Activated naive CD4-positive, alpha-beta T cell treated with anti-CD3 and anti-CD28 coated beads, Interleukin-2, amount 50 U/mL, for 72 hours (primary cell): ENCODE measurements around the gene CCN5. TPM values are rescaled to one million over a fixed set of nuclear protein-coding genes. Genes with fewer than 3 reads are reported as not detected.
A peak's percentile ranks its signal among the peaks of the same experiment; 100 is the strongest.
"Not testable (repeated sequence)": the region's sequence is repeated elsewhere in the genome, so short reads cannot be mapped to it uniquely, and the experiment has no call there.

Source experiments
- ATAC-seq, 2 donors: fragments of 150-1000 bp; cut with Tn5 transposase; 2 replicates each; pipeline ENCODE4 v1.10.0; 2021; ENCODE audit warnings: mild to moderate bottlenecking in 2 of 2, moderate library complexity in 2 of 2
- DNase-seq, 2 donors: peaks; one replicate each; pipeline ENCODE4 v3.0.0; 2021 to 2022; ENCODE audit warnings: low spot score in 2 of 2
- H3K27ac Mint-ChIP-seq, 2 donors: one replicate each; pipeline ENCODE4 v1.8.0; 2022; ENCODE audit warnings: mild to moderate bottlenecking in 2 of 2, mixed read lengths in 2 of 2
- H3K36me3 Mint-ChIP-seq, 2 donors: one replicate each; pipeline ENCODE4 v1.8.0; 2022; ENCODE audit warnings: mixed read lengths in 2 of 2
- H3K9me3 Mint-ChIP-seq, 2 donors: one replicate each; pipeline ENCODE4 v1.8.0; 2022; ENCODE audit warnings: mixed read lengths in 2 of 2
- total RNA-seq, 2 donors: library from RNA; stranded (reverse); gene quantifications; one replicate each; pipeline ENCODE4 v1.2.3, GENCODE V29; 2022

CCN5 gene
- total RNA-seq, 2 donors from 2014 or later, result not detected

DNA sequence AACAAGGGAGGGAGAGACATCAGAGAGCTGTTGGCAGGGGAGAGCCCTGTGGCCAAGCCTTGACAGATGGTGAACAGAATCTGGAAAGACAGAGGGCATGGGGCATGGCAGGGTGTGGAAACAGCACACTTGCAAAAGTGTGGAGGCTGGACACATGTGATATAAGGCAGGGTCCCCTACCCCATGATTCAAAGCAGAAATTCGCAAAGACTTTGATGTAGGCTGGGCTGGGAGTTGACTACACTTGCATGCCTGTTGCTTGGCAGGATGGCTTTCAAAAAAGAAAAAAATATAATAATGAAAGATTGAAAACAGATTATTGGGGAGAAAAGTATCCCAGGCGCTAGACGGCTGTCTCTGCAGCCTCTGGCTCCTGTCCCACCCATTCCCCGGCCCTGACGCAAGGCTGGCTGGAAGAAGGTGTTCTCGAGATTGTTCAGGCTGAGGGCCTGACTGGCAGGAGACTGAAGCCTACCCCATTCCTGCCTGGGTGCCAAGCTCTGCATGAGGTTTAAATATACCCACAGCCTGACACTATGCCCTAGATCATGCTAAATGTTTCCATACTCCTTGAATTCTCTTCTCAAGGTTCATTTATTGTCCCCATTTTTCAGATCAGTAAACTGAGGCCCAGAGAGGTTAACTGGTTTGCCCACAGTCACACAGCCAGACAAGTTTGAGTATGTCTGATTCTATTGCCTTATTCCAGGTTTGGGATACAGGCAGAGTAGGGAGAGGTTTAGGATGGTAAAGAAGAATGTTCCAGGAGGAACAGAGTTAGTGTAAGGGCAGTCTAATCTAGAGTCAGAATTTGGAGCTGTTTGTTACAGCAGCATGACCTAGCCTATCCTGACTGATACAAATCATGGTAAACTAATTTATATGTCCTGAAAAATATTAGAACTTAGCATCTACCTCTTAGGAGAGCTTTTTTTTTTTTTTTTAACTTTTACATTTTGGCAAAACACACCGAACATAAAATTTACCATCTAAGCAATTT lies 23.4 kb upstream of the CCN5 start:
- Mint-ChIP-seq H3K36me3 (peaks cover 4 to 11% of the 10 kb centered on the region in 2 donors), H3K9me3 (no peaks in the 10 kb centered on the region), H3K27ac (no peak overlapping the region)
- ATAC-seq (no peak), DNase-seq (no peak)

DNA sequence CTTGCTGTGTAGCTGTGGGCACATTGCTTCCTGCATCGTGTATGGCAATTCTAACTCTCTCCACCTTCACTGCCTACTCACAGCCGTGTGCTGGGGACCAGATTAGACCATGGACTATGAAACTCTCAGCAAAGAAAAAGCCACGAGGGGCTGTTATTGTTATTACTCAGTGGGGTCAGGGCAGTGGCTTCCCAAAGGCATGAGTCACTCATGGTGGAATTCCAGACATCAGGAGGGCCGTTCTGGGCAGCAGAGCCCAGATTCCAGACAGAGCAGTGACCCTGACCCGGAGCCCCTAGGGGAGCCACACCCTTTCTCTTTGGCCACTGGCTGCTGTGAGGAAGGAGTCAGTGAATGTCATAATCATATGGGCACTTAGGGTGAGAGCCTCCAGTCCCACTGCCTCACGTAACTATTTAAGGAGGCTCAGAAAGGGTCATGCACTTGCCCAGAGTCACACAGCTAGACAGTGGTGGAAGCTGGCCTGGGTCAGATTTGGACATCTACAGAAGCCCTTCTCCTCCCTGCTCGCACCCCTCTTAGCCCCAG lies 22.2 kb upstream of the CCN5 start:
- no peak for ATAC-seq
- DNase-seq, result no peak
- H3K9me3 Mint-ChIP-seq, result no peaks in the 10 kb centered on the region
- no peak overlapping the region for H3K27ac Mint-ChIP-seq
- peaks cover 4 to 11% of the 10 kb centered on the region in 2 donors for H3K36me3 Mint-ChIP-seq

DNA sequence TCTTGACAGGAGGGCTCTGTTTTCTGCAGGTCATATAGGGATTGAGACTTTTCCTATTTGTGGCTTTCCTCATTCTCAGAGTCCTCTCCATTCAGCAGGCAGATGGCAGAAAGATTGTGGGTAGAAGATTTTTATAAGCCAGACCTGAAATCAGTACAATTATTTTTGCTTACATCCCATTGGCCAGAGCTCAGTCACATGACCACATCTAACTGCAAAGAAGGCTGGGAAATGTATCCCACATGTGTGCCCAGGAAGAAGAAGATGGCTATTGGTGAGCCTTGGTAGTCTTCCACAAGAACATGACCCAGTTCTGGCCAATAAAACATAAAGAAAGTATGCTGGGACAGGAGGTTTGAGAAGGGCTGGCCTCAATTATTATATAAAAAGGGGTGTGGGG lies 21.5 kb upstream of the CCN5 start:
- Mint-ChIP-seq H3K36me3 (peaks cover 4 to 11% of the 10 kb centered on the region in 2 donors), H3K27ac (no peak overlapping the region), H3K9me3 (no peaks in the 10 kb centered on the region)
- DNase-seq (no peak), ATAC-seq (no peak)

DNA sequence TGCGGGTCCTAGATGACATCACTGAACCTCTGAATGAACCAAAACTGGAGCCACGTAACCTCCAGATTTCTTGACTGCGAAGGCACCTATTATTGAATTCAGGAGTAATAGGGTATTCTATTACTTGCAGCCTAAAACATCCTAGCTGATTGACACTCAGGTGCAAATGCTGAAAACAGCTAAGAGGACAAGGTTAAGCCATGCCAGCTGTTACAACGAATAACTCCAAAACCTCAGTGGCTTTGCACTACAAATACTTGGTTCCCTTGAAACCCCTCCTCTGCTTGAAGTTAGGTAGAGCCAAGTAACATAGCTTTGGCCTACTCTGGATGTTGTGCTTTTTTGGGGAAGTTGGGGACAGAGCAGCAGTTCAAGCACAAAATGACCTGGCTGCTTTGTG lies 21.0 kb upstream of the CCN5 start:
- ATAC-seq, result no peak
- no peak for DNase-seq
- Mint-ChIP-seq H3K9me3 (no peaks in the 10 kb centered on the region), H3K36me3 (peaks cover 4 to 11% of the 10 kb centered on the region in 2 donors), H3K27ac (no peak overlapping the region)

DNA sequence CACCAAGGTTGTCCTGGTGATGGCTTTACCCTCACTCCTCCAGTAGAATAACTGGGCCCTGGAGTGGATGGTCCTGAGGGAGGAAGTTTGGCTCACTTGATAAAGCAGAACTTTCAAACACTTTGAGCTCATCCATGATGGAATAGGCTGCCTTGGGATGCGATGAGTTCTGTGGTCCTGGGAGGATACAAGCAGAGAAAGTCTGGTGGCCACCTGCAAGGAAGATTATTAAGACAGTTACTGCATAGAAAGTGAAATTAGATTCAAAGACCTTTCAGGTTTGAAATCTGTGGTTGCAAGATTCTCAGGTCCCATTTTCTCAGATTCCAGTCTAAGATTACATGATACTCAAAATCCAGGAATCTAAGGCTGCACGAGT lies 19.9 kb upstream of the CCN5 start:
- H3K36me3 Mint-ChIP-seq, result peaks cover 4 to 11% of the 10 kb centered on the region in 2 donors
- H3K9me3 Mint-ChIP-seq, result no peaks in the 10 kb centered on the region
- ATAC-seq, result no peak
- H3K27ac Mint-ChIP-seq, result no peak overlapping the region
- DNase-seq, result no peak

DNA sequence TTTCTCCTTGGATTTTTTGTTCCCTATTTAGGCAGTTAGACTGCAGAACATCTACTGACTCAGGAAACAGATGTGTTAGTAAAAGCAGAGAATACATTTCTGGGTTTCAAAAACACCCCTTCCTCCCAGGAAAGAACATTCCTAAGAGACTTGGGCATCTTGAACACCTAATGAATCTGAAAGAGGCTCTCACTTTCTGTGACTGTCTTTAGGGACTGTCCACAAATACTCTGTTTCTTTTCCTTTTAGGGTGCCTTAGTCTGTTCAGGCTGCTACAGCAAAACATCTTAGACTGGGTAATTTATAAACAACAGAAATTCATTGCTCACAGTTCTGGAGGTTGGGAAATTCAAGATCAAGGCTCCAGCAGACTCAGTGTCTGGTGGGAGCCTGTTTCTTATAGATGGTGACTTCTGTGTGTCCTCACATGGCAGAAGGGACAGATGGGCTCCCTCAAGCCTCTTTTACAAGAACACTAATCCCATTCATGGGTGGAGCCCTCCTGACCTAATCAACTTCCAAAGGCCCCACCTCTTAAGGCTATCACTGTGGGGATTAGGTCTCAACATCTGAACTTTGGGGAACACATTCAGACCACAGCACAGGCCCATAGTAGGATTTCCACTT lies 19.4 kb upstream of the CCN5 start:
- DNase-seq (no peak), ATAC-seq (peak in 1 of 2 donors; percentile 29)
- H3K9me3 Mint-ChIP-seq, result no peaks in the 10 kb centered on the region
- no peak overlapping the region for H3K27ac Mint-ChIP-seq
- peaks cover 4 to 11% of the 10 kb centered on the region in 2 donors for H3K36me3 Mint-ChIP-seq

DNA sequence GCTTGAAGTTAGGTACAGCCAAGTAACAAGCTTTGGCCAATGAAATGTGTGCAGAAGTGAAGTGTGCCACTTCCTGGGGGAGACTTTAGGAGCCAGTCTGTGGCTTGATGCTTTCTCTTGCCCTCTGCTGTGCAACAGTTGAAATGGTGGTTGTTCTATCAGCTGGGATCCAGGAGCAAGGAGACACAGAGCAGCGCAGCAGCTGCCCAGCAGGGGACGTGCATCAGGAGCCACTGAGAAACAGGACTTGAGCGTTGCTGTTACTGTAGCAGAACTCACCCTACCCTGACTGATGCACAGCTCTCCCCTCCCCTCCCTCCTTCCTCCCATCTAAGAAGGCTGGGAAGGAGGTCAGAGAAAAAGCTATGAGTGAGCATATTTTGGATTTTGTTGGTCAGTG lies 18.9 kb upstream of the CCN5 start:
- ATAC-seq, result no peak
- no peaks in the 10 kb centered on the region for H3K9me3 Mint-ChIP-seq

DNA sequence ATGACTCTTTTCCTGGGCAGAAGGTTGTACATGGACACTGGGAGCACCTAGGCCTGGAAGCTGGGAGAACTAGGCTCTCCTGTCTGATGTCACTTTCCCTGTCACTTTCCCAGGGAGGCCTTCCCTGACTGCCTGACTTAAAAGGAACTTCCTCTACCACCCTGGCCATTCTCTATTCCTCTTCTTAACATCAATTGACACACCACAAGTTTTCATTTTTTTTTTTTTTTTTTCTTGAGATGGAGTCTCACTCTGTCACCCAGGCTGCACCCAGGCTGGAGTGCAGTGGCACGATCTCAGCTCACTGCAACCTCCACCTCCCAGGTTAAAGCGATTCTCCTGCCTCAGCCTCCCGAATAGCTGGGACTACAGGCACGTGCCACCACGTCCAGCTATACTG lies 18.1 kb upstream of the CCN5 start:
- ATAC-seq, H3K27ac Mint-ChIP-seq, DNase-seq, H3K9me3 Mint-ChIP-seq, H3K36me3 Mint-ChIP-seq: not testable (repeated sequence)

More for the DNA sequence above, 18.9 kb upstream of the CCN5 start:
- no peak overlapping the region for H3K27ac Mint-ChIP-seq
- DNase-seq, result no peak
- H3K36me3 Mint-ChIP-seq, result peaks cover 0 to 7% of the 10 kb centered on the region in 2 donors

DNA sequence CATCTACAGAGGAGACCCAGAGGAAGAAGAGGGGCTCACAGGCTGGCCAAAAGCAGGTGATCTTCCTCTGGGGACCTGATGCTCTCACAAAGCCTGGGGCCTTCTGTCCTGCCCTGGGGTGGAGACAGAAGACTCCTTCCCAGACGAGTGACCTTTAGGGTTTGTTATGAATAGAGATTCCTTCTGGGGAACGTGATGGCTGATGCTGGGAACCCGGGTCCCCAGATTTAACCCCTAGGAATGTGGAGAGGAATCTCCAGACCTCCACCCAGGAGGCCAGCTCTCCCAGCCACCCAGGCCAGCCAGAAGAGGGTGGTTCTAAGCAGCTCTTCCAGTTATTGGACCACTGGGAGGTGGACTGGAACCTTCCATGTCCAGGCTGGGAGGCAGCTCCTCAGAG lies 16.8 kb upstream of the CCN5 start:
- no peak for ATAC-seq
- DNase-seq, result no peak
- Mint-ChIP-seq H3K36me3 (no peaks in the 10 kb centered on the region), H3K9me3 (no peaks in the 10 kb centered on the region), H3K27ac (no peak overlapping the region)

DNA sequence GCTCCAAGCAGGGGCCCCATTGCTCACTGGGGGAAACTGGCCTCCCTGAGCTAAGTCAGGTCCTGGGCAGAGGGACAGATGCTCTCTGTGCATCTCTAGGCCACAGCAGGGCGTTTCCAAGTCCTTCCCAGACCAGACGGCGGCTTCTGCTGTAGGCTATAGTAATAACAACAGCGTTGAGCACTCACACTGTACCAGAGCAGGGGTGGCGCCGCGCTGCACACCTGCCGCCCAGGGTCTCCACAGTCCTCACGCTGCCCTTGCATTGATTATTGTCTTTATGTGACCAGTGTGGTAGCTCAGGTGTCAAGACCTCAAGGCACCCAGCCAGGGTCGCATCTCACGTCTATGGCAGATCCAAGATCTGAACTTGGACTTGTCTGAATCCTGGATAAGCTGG lies 14.9 kb upstream of the CCN5 start:
- H3K9me3 Mint-ChIP-seq, result no peaks in the 10 kb centered on the region
- H3K36me3 Mint-ChIP-seq, result no peaks in the 10 kb centered on the region
- no peak overlapping the region for H3K27ac Mint-ChIP-seq
- DNase-seq (no peak), ATAC-seq (no peak)

DNA sequence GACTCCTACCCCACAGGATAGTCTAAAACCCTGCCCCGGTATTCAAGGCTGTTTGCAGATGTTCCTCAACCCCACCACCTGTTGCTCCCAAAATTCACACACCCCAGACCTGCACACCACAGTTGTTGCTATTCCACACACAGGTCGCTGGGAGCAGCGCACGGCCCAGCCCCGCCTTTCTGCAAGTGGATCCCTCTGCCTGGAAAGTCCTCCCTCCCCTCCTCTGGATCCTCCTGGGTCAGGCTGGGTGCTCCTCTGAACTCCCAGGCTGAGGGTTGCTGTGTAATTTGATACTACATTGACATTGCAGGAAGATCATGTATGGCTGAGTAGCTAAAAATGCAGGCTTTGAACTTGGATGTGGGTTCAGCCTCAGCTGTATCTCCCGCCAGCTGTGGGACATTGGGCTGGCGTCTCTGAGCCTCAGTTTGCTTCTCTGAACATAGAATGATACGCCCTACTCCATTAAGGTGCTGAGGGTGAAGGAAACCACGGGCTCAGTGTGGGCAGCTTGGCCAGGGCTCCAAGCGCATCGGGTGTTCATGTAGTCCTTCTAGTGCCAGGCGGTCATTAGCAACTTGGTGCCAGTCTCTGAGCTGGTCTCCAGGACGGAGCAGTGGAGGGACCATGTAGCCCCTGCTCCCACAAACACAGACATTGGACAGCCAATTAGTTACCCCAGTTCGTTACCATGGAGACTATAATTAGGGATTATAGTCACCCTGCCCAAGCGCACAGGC lies 13.9 kb upstream of the CCN5 start:
- Mint-ChIP-seq H3K9me3 (no peaks in the 10 kb centered on the region), H3K36me3 (no peaks in the 10 kb centered on the region), H3K27ac (no peak overlapping the region)
- DNase-seq (no peak), ATAC-seq (no peak)

DNA sequence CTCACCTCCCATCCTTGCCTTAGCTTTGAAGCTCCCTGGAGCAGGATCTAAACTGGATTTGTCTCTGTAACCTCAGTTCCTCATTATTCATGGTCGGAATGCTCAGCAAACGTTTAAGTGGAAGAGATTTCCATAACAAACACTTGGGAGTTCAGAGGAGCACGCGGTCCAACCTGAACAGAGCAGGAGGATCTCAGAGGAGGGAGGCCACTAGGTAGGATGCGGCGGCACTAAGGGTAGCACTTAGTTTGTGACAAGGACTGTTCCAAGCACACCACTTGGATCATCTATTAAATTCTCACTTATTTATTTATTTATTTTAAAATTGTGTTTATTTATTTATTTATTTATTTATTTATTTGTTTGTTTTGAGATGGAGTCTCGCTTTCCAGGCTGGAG lies 13.3 kb upstream of the CCN5 start:
- Mint-ChIP-seq H3K36me3 (no peaks in the 10 kb centered on the region), H3K27ac (no peak overlapping the region), H3K9me3 (no peaks in the 10 kb centered on the region)
- no peak for DNase-seq
- no peak for ATAC-seq

DNA sequence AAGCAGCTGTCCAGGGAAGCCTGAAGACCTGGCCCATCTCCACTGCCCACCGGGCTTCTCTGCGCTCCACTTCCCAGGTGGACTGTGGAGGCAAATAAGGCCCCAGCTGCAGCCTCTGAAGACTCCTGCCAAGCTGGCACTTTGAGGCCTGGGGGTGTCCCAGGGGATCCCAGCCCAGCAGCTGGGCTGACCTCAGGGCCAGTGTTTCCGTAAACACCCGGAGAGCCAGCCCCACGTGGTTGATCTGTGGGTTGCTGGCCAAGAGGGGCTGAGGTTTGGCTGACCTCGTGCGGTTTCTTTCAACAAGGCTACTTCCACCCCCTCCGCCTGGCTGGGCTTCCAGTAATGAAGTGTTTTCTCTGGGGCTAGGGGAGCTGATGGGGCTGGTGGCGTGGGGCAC lies 12.4 kb upstream of the CCN5 start:
- Mint-ChIP-seq H3K27ac (no peak overlapping the region), H3K36me3 (no peaks in the 10 kb centered on the region), H3K9me3 (no peaks in the 10 kb centered on the region)
- DNase-seq, result no peak
- peak in 1 of 2 donors; percentile 61 for ATAC-seq

DNA sequence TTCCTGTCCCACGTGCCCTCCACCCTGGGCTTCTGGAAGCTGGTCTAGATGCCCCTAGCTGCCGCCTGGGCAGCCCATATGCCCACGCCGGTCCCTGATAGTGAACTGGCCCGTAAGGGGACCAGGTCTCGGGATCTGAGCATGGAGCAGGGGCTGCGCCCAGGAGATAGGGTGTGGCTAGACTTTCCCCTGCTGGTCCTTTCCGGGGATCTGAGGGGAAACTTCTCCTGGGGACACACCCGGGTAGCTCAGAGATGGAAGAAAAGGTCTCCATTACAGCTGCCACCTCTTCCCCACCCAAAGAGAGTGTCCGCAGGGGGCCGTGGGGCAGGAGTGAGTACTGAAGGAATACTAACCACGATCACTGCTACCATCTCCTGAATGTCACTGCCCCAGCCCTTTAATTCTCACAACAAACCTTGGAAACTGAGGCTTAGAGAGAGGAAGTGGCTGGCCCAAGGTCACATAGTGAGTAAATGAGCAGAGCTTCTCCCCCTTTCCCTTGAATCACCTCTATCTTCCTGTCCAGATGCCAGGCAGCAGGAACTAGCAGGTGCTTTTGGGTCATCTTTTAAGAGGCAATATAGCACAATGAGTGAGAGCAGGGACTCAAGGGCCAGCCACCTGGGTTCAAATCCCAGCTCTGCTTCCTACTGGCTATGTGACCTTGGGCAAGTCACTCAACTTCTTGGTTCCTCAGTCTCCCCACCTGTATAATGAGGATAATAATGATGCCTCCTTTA lies 11.8 kb upstream of the CCN5 start:
- peak overlapping the region in 1 of 2 donors; percentile 41 for H3K27ac Mint-ChIP-seq
- H3K36me3 Mint-ChIP-seq, result no peaks in the 10 kb centered on the region

DNA sequence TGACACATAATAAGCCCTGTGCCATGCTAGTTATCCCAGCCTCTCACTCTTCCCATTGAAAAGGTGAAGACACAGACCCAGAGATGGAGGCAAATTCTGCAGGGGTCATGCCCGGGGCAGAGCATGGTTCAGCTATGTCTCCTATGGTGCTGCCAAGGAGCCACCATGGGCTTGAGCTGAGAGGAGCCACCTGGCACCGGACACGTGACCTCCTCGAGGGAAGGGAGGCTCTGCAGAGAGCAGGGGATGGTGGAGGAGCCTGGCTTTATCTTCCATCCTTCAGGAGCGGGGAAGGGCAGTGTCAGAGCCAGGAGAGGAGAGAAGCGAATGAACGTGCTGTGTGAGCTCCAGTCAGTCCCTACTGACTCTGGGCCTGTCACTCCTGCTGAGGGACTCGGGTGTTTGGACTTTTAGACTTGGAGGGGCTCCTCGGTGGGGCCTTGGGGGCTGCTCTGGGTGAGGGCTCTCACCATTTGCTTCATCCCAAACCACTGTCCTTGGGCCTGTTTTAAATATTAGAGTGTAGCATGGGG lies 11.1 kb upstream of the CCN5 start:
- DNase-seq, result no peak
- H3K9me3 Mint-ChIP-seq, result no peaks in the 10 kb centered on the region
- peak overlapping the region; percentile 41 to 79 for H3K27ac Mint-ChIP-seq
- H3K36me3 Mint-ChIP-seq, result no peaks in the 10 kb centered on the region
- ATAC-seq, result peak in 1 of 2 donors; percentile 9

More for the DNA sequence above, 11.8 kb upstream of the CCN5 start:
- ATAC-seq, result peak in 1 of 2 donors; percentile 39
- no peak for DNase-seq
- H3K9me3 Mint-ChIP-seq, result no peaks in the 10 kb centered on the region

DNA sequence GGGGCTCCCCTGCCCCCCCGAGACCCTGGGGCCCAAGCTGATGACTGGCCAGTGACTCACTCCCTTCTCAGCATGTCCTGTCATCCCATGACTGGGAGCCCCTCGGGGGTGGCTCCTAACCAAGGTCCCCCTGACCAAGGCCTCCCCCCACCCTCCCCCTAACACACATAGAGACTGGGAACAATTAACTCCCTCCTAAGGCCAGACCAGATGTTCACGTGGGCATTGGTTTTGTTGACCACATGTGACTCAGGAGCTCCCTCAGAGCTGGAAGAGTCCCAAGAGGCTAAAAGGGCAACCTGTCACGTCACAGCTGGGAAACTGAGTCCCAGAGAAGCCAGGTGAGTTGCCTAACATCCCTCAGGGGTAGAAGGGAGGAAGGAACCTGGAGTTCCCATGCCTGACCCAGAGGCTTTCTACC lies 10.6 kb upstream of the CCN5 start:
- H3K36me3 Mint-ChIP-seq, result no peaks in the 10 kb centered on the region
- H3K9me3 Mint-ChIP-seq, result no peaks in the 10 kb centered on the region
- no peak overlapping the region for H3K27ac Mint-ChIP-seq
- peak in 1 of 2 donors; percentile 35 for ATAC-seq
- DNase-seq, result no peak
